ENCODE measurements around the gene ISCA2. TPM values are rescaled to one million over a fixed set of nuclear protein-coding genes. Genes with fewer than 3 reads are reported as not detected.

ISCA2 gene
- polyA plus RNA-seq, 1 donor (not counting 4 experiments of a cell fraction or from before 2014, with no cell fraction given): 33.0 TPM

DNA sequence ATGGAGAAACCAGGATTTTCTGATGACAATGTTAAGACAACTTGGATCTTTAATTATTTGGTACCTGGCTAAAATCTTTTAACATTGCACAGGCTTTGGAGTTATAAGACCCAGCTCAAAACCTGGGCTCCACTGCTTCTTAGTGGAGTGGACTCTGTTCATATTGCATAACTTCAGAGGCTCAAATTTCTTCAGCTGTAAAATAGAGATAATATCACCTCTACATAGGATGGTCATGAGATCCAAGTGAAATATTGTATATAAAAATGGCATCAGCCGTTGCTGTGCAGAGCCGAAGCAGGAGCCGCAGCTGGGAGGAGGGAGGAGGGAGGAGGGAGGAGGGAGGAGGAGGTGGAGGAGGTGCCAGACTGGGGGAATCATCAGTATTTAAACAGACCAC lies 11.0 kb upstream of the ISCA2 start:
- dilution Hi-C loops (cut with MboI; ENCODE audit: extremely low pct_ligation_motif_present, low sequenced_read_pairs): no loop called here

DNA sequence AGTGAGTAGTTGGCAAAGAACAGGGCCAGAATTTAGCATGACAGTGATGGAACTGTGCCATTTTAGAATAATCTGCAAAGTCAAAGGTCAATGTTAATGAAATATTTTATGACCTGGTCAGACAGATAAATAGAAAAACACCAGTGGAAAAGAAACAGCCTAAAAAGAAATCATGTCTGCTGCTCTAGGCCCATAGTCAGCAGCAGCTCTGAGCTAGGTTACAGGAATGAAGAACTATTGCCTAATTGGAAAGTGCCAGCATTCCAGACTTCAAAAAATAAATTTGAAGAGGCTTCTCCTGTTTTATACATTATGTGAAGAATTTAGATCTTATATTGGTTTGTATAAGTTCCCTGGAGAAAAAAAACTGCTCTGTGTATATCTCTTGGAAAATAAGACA lies 10.2 kb upstream of the ISCA2 start:
- H3K9ac ChIP-seq (ENCODE audit: control insufficient read depth, extremely low read depth, insufficient read depth, low read length): no peak overlapping the region
- no peak overlapping the region for H2AFZ ChIP-seq (ENCODE audit: control insufficient read depth, low read length)
- H3K79me2 ChIP-seq (ENCODE audit: control insufficient read depth, insufficient read depth, low read length): peaks cover 12% of the 10 kb centered on the region
- H3K9me3 ChIP-seq (ENCODE audit: control insufficient read depth, low read depth, low read length): no peaks in the 10 kb centered on the region
- H3K4me3 ChIP-seq (ENCODE audit: control insufficient read depth in 2 of 3, extremely low read depth in 1 of 3, insufficient read depth in 2 of 3, low read depth in 1 of 3, low read length in 3 of 3): no peak overlapping the region
- no peak for DNase-seq (ENCODE audit: low read depth, low spot score)
- H3K27ac ChIP-seq (ENCODE audit: control insufficient read depth, insufficient read depth, low read length): no peak overlapping the region
- dilution Hi-C loops (cut with MboI; ENCODE audit: extremely low pct_ligation_motif_present, low sequenced_read_pairs): no loop called here
- H3K4me2 ChIP-seq (ENCODE audit: control insufficient read depth, extremely low read depth, insufficient read depth, low read depth, low read length): no peak overlapping the region
- no peaks in the 10 kb centered on the region for H3K9me1 ChIP-seq (ENCODE audit: control insufficient read depth, extremely low read depth, insufficient read depth, low read length)
- no peak for FAIRE-seq
- H3K4me1 ChIP-seq (ENCODE audit: control insufficient read depth, extremely low read depth, insufficient read depth, low read length): peaks cover 4% of the 10 kb centered on the region
- peaks cover 37 to 40% of the 10 kb centered on the region in 2 experiments for H3K36me3 ChIP-seq (ENCODE audit: control insufficient read depth in 2 of 2, extremely low read depth in 1 of 2, insufficient read depth in 2 of 2, low read length in 2 of 2)
- TF ChIP-seq, protein P1, sequence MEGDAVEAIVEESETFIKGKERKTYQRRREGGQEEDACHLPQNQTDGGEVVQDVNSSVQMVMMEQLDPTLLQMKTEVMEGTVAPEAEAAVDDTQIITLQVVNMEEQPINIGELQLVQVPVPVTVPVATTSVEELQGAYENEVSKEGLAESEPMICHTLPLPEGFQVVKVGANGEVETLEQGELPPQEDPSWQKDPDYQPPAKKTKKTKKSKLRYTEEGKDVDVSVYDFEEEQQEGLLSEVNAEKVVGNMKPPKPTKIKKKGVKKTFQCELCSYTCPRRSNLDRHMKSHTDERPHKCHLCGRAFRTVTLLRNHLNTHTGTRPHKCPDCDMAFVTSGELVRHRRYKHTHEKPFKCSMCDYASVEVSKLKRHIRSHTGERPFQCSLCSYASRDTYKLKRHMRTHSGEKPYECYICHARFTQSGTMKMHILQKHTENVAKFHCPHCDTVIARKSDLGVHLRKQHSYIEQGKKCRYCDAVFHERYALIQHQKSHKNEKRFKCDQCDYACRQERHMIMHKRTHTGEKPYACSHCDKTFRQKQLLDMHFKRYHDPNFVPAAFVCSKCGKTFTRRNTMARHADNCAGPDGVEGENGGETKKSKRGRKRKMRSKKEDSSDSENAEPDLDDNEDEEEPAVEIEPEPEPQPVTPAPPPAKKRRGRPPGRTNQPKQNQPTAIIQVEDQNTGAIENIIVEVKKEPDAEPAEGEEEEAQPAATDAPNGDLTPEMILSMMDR (optimal IDR thresholded peaks at IDR 0.05 in 1 of 3, IDR thresholded peaks at IDR 0.05 in 1 of 3, conservative IDR thresholded peaks at IDR 0.05 in 1 of 3; ENCODE audit: extremely low read depth in 1 of 3, insufficient read depth in 2 of 3, low read length in 3 of 3): no peak
- no peak for TF ChIP-seq EZH2 (IDR thresholded peaks at IDR 0.05; ENCODE audit: low read length)
- no peaks in the 10 kb centered on the region for H4K20me1 ChIP-seq (ENCODE audit: control insufficient read depth, extremely low read depth, insufficient read depth, low read length)
- H3K27me3 ChIP-seq (ENCODE audit: control insufficient read depth, extremely low read depth, insufficient read depth, low read length): no peaks in the 10 kb centered on the region

More for the DNA sequence above, 11.0 kb upstream of the ISCA2 start:
- H3K27me3 ChIP-seq (ENCODE audit: control insufficient read depth, extremely low read depth, insufficient read depth, low read length): no peaks in the 10 kb centered on the region
- H3K79me2 ChIP-seq (ENCODE audit: control insufficient read depth, insufficient read depth, low read length): peaks cover 8% of the 10 kb centered on the region
- no peak overlapping the region for H3K27ac ChIP-seq (ENCODE audit: control insufficient read depth, insufficient read depth, low read length)
- no peak overlapping the region for H3K4me2 ChIP-seq (ENCODE audit: control insufficient read depth, extremely low read depth, insufficient read depth, low read depth, low read length)
- no peak overlapping the region for H3K4me3 ChIP-seq (ENCODE audit: control insufficient read depth in 2 of 3, extremely low read depth in 1 of 3, insufficient read depth in 2 of 3, low read depth in 1 of 3, low read length in 3 of 3)
- H4K20me1 ChIP-seq (ENCODE audit: control insufficient read depth, extremely low read depth, insufficient read depth, low read length): no peaks in the 10 kb centered on the region
- H3K9me1 ChIP-seq (ENCODE audit: control insufficient read depth, extremely low read depth, insufficient read depth, low read length): no peaks in the 10 kb centered on the region
- FAIRE-seq (no peak), DNase-seq (ENCODE audit: low read depth, low spot score) (no peak)
- H3K9ac ChIP-seq (ENCODE audit: control insufficient read depth, extremely low read depth, insufficient read depth, low read length): no peak overlapping the region
- TF ChIP-seq, protein P1 (optimal IDR thresholded peaks at IDR 0.05 in 1 of 3, IDR thresholded peaks at IDR 0.05 in 1 of 3, conservative IDR thresholded peaks at IDR 0.05 in 1 of 3; ENCODE audit: extremely low read depth in 1 of 3, insufficient read depth in 2 of 3, low read length in 3 of 3): no peak
- no peak for TF ChIP-seq EZH2 (IDR thresholded peaks at IDR 0.05; ENCODE audit: low read length)
- peaks cover 39% of the 10 kb centered on the region in 2 experiments for H3K36me3 ChIP-seq (ENCODE audit: control insufficient read depth in 2 of 2, extremely low read depth in 1 of 2, insufficient read depth in 2 of 2, low read length in 2 of 2)
- no peaks in the 10 kb centered on the region for H3K9me3 ChIP-seq (ENCODE audit: control insufficient read depth, low read depth, low read length)
- H2AFZ ChIP-seq (ENCODE audit: control insufficient read depth, low read length): no peak overlapping the region
- H3K4me1 ChIP-seq (ENCODE audit: control insufficient read depth, extremely low read depth, insufficient read depth, low read length): peaks cover 4% of the 10 kb centered on the region

Measured in keratinocyte (primary cell).